Uterus (tissue), 2 donors: ENCODE data around the gene PEPD.

Source experiments
- POLR2A ChIP-seq, 2 donors: fragments of 450-650 bp; IDR thresholded peaks; one replicate each; pipeline ENCODE4 v1.6.1; 2016; ENCODE audit warnings: antibody characterized with exemption in 2 of 2, mild to moderate bottlenecking in 1 of 2, moderate library complexity in 1 of 2
- TF ChIP-seq, protein P1 (sequence below), 4 experiments: fragments of 200-600 bp in 2 of 4; fragments of 450-650 bp in 2 of 4; sonication (generic) in 2 of 4; IDR thresholded peaks; one replicate each; pipeline ENCODE4 v1.5.1; 2016 to 2019; ENCODE audit warnings: antibody characterized with exemption in 4 of 4, mild to moderate bottlenecking in 2 of 4, moderate library complexity in 1 of 4

DNA sequence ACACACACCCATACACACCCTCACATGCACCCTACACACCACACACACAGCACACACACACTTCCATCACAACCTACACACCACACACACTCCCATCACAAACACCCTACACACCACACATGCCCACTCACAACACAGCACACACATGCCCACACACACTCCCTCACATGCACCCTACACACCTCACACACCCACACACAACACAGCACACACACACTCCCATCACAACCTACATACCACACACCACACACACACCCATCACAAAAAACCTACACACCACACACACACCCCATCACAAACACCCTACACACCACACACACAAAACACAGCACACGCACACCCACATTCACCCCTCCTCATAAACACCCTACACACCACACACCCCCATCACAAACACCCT, 15.1 kb downstream of the PEPD start:
- TF ChIP-seq, protein P1, sequence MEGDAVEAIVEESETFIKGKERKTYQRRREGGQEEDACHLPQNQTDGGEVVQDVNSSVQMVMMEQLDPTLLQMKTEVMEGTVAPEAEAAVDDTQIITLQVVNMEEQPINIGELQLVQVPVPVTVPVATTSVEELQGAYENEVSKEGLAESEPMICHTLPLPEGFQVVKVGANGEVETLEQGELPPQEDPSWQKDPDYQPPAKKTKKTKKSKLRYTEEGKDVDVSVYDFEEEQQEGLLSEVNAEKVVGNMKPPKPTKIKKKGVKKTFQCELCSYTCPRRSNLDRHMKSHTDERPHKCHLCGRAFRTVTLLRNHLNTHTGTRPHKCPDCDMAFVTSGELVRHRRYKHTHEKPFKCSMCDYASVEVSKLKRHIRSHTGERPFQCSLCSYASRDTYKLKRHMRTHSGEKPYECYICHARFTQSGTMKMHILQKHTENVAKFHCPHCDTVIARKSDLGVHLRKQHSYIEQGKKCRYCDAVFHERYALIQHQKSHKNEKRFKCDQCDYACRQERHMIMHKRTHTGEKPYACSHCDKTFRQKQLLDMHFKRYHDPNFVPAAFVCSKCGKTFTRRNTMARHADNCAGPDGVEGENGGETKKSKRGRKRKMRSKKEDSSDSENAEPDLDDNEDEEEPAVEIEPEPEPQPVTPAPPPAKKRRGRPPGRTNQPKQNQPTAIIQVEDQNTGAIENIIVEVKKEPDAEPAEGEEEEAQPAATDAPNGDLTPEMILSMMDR (IDR thresholded peaks at IDR 0.05), result no peak
- no peak for TF ChIP-seq POLR2A (IDR thresholded peaks at IDR 0.05)
